Coronary artery (tissue), 2 donors: Measurements from ENCODE around the gene GALNT6.

Experiments
- DNase-seq: peaks from one replicate; pipeline ENCODE4 v3.0.0-alpha.2; 2017; ENCODE audit warnings: low spot score
- H3K27ac ChIP-seq, 2 donors: fragments of 200-600 bp; sonication (generic); one replicate each; pipeline ENCODE4 v1.5.1; 2016 to 2019
- H3K4me3 ChIP-seq: fragments of 200-600 bp; sonication (generic); 2 replicates; pipeline ENCODE4 v1.5.1; 2016; ENCODE audit warnings: mild to moderate bottlenecking, moderate library complexity
- TF ChIP-seq, protein P1 (sequence below): fragments of 200-600 bp; sonication (generic); IDR thresholded peaks from one replicate; pipeline ENCODE4 v1.5.1; 2019; ENCODE audit warnings: antibody characterized with exemption

Gene GALNT6

DNA sequence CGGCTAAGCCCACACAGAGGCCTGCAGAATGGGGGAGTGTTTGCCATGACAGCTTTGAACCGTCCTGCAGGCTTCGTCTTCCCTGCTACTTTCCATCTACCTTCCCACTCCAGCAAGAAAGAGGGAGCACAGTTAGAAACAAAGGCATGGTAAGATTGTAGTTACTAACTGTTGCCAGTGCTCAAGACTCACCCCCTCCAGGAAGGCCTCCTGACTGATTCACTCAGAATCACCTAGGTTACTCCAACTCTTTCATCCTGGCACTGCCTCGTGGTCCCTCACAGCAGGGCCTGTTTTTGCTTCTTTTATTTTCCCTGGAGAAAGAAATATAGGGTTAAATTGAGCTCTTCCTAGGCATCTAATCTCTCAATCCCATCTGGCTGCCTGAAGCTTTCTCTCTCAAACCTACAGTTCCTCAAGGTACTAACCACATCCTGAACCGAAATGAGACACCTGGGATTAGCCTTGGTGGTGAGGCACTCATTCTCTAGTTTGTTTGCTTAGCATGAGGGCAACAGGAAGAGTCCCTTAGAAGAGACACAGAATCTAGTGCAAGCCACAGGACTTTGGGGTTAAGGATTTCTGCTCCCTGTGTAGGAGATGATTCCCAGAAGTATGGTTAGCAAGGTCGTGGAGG is 7.8 kb downstream of the GALNT6 start:
- TF ChIP-seq, protein P1, sequence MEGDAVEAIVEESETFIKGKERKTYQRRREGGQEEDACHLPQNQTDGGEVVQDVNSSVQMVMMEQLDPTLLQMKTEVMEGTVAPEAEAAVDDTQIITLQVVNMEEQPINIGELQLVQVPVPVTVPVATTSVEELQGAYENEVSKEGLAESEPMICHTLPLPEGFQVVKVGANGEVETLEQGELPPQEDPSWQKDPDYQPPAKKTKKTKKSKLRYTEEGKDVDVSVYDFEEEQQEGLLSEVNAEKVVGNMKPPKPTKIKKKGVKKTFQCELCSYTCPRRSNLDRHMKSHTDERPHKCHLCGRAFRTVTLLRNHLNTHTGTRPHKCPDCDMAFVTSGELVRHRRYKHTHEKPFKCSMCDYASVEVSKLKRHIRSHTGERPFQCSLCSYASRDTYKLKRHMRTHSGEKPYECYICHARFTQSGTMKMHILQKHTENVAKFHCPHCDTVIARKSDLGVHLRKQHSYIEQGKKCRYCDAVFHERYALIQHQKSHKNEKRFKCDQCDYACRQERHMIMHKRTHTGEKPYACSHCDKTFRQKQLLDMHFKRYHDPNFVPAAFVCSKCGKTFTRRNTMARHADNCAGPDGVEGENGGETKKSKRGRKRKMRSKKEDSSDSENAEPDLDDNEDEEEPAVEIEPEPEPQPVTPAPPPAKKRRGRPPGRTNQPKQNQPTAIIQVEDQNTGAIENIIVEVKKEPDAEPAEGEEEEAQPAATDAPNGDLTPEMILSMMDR, result no peak
- no peak for DNase-seq
- H3K4me3 ChIP-seq, result no peak overlapping the region
- no peak overlapping the region for H3K27ac ChIP-seq

DNA sequence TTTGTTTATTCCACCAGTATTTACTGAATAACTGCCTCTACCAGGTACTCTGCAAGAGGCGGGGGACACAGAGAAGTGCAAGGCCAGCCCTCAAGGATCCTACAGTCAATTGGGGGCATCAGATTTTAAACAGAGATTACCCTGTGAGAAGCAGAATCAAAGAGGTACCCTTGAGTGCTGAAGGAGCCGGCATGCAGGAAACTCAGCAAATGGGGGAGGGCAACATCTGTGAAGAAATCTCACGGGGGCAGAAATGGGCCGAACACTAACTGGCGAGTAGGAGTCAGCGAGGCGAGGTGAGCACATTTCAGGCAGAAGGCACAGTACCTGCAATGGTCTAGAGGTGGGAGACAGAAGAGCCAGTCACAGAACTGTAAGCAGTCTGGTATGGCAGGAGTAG is 9.0 kb downstream of the GALNT6 start:
- DNase-seq, result no peak
- H3K4me3 ChIP-seq, result no peak overlapping the region
- TF ChIP-seq, protein P1, result no peak
- no peak overlapping the region for H3K27ac ChIP-seq

DNA sequence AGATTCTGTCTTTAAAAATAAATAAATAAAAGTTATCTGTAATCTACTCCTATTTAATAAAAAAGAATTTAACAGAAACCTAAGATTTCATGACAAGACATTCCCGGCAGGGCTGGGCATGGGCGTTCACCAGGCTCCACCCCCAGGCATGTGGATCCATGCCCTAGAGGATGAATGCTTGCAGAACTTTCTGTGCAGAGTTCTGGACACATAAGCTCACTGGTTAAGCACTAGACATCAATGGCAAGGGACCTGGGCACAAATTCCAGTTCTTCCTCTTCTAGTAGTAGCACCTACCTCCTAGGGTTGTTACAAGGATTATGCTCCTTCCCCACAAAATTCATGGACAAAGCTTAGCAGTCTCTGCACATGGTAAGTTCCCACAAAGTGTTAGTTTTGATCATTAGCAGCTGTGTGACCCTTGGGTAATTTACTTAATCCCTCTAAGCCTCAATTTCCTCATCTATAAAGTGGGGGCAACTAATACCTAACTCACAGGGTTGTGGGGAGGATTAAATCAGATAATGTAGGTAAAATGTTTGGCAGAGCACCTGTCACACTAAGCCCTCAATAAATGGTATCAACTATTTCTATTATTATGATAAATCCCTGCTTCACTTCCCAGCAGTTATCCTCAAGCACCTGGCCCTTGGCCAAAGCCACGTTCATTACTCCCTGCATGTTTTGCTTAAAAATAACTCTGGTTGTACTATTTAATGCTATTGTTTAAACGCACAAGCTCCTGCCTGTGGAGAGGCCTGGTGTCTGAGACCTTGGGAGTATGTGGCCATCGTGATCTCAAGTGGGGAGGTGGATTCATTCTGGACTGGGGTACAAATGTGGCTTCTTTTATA is 9.8 kb downstream of the GALNT6 start:
- Histone ChIP-seq H3K4me3 (no peak overlapping the region), H3K27ac (no peak overlapping the region)
- no peak for DNase-seq
- TF ChIP-seq, protein P1, result no peak

DNA sequence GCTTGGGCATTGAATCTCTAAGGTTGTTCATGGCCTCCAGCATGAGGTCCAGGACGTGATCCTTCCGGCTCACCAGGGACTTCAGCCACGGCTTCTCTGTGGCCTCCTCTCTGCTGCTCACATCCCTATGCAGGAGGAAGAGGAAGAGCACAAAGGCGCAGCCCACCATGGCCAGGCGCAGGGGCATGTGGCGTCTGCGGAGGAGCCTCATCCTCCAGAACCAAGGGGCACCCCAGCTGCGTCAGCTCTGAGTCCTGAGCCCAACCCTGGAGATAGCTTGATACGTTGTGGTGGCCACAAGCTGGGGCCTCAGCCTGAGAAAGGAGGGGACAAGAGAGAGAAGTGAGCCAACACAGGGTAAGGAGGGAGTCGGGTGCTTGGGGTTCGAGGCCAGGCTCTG is 11.6 kb downstream of the GALNT6 start:
- TF ChIP-seq, protein P1, result no peak
- no peak for DNase-seq
- H3K27ac ChIP-seq, result no peak overlapping the region
- no peak overlapping the region for H3K4me3 ChIP-seq

DNA sequence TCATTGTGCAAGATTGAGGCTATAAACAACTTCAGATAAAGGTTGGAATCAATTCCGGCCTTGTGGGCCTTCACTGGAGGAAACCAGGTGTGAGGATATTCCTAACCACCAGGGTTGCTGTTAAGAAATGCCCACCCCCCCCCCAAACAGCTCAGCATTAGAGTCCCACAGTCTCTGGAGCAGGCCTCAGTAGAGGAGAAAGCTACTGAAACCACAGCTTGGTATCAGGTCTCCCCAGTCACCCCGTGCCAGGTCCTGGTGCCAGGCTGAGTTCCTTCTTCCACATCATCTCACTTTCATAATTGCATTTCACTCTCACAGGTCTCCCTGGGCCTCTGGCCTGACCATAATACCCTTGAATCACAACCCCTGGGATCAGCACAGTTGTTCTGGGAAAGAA is 12.5 kb downstream of the GALNT6 start:
- TF ChIP-seq, protein P1, result no peak
- DNase-seq, result no peak
- Histone ChIP-seq H3K4me3 (no peak overlapping the region), H3K27ac (no peak overlapping the region)

DNA sequence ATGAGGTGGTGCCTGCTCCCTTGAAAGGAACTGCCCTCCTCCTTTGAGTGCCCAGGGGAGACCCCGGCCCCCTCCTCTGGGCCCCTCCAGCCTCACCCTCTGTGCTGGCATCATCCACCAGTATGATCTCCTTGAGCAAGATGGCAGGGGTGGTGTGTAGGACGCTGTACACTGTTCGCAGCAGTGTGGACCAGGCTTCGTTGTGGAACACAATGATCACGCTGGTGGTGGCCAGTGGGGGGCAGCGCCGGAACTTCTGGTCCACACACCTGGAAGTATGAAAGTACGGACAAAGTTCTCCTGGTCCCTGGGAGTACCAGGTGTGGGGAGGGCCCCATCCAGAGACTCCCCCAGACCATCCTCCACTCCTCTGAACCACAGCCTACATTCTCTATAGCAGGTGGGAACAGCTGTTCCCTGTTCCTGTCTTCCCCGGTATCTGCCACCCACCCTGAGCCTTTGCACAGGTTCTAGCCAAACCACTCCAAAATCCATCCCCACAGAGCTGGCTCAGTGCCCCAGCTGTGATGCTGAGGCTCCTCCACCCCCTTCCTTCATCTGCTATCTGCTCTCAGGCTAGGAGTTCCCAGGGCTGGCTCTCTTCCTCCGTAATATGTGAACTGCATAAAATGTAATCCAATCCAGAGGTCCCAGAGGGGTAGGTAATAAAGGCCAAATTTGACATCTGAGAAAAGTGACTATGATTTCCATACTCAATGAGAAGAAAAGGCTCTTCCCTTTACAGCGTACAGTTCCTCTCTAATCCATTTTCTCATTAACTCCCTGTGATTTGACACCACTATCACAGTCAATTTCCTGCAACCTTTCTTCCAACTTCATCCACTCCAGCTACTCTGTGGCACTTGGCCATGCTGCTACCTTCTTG is 13.9 kb downstream of the GALNT6 start:
- no peak for DNase-seq
- TF ChIP-seq, protein P1, result no peak

More for the DNA sequence above, 13.9 kb downstream of the GALNT6 start:
- no peak overlapping the region for H3K4me3 ChIP-seq
- no peak overlapping the region for H3K27ac ChIP-seq
